Measurements from ENCODE around the gene DDAH1. TPM values are rescaled to one million over a fixed set of nuclear protein-coding genes. Genes with fewer than 3 reads are reported as not detected.
A peak's percentile ranks its signal among the peaks of the same experiment; 100 is the strongest.

The DDAH1 gene
- total and polyA plus RNA-seq, 2 of the 4 experiments (the other 2 are of a cell fraction) = 78.0 to 94.5 TPM

DNA sequence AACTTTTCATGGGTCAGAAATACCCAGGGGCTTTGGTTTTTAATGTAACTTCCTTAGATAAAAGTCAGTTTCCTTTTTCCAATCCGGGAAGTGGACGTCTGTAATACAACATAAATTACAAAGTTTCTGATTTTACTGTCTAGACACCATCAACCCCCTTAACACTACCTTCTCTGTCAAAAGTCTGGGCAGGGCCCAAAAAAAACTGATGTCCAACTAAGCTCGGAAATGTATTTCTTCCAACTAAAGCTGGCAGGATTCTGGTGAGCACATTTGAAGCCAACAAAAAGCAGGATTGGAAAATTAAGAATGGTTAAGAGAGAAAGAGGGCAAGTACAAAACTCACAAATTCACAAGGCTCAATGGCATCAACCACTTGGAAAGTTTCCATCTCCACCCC is 24.3 kb downstream of the DDAH1 start:
- Histone ChIP-seq H3K14ac (replicated peaks; ENCODE audit: low read depth, low read length) (peak overlapping the region; percentile 10; the same call in 1 of the 2 replicates), H3K18ac (ENCODE audit: low read depth, low read length) (no peak overlapping the region), H3K4me2 (ENCODE audit: low read depth, low read length) (peak overlapping the region; percentile 49; the same call in 1 of the 2 replicates), H3K4me1 (ENCODE audit: control insufficient read depth, insufficient read depth, low read length) (peaks cover 16% of the 10 kb centered on the region), H4K5ac (ENCODE audit: low read depth, low read length) (peak overlapping the region; percentile 46; the same call in 1 of the 2 replicates), H4K20me1 (ENCODE audit: insufficient read depth, low read length) (peaks cover 8% of the 10 kb centered on the region; the same call in 1 of the 2 replicates), H2BK15ac (ENCODE audit: low read depth, low read length) (no peak overlapping the region), H3K9ac (ENCODE audit: low read depth, low read length) (peak overlapping the region; percentile 30; the same call in 1 of the 2 replicates), H2BK120ac (ENCODE audit: low read depth, low read length) (no peak overlapping the region), H2AK5ac (ENCODE audit: low read depth, low read length) (no peak overlapping the region), H3K4ac (ENCODE audit: low read depth, low read length) (no peak overlapping the region; the same call in 1 of the 2 replicates), H3K56ac (ENCODE audit: extremely low read depth, insufficient read depth, low read length) (no peak overlapping the region), H3K4me3 (ENCODE audit: insufficient read depth, low read depth, low read length) (no peak overlapping the region), H2BK20ac (ENCODE audit: low read depth, low read length) (no peak overlapping the region), H3K27me3 (ENCODE audit: control insufficient read depth, insufficient read depth, low read length) (no peaks in the 10 kb centered on the region), H2BK5ac (ENCODE audit: low read depth, low read length, poor library complexity, severe bottlenecking) (peak overlapping the region; percentile 1), H2AK9ac (replicated peaks; ENCODE audit: low read depth, low read length, poor library complexity) (no peak overlapping the region), H3K23ac (ENCODE audit: low read depth, low read length) (0 out of 2 replicates have a peak overlapping the region, but pooled peaks have one; percentile 3), H3K9me3 (ENCODE audit: control insufficient read depth, insufficient read depth, low read length) (no peaks in the 10 kb centered on the region), H4K91ac (ENCODE audit: insufficient read depth, low read depth, low read length) (no peak overlapping the region), H4K8ac (ENCODE audit: low read depth in 2 of 2, low read length in 2 of 2) (no peak overlapping the region), H3K9me1 (ENCODE audit: insufficient read depth, low read length) (peaks cover 9% of the 10 kb centered on the region; the same call in 1 of the 2 replicates), H3K79me1 (ENCODE audit: low read depth in 1 of 2, low read length in 2 of 2) (peaks cover 39 to 64% of the 10 kb centered on the region in 2 experiments), H2AFZ (replicated peaks; ENCODE audit: low read length, poor library complexity) (no peak overlapping the region), H3K27ac (ENCODE audit: insufficient read depth, low read length) (no peak overlapping the region; the same call in 1 of the 2 replicates), H3K36me3 (ENCODE audit: control insufficient read depth, insufficient read depth, low read length) (peaks cover 2% of the 10 kb centered on the region; the same call in 1 of the 2 replicates)
- dilution Hi-C loops (cut with HindIII; ENCODE audit: low sequenced_read_pairs, unreplicated experiment) (no loop called here), intact Hi-C loops (cut with micrococcal nuclease) (no loop called here), in situ Hi-C loops (cut with MboI; ENCODE audit: low sequenced_read_pairs) (no loop called here)
- DNase-seq (no peak), ATAC-seq (ENCODE audit: low read depth) (no peak)
- ChIA-PET POLR2A (ENCODE audit: unreplicated experiment) (no interaction called here), CTCF (interaction anchor here (0.7 to 1.1 kb wide), 2 partner anchors 69 to 122 kb away, joined by 3 read pairs; no protein-coding TSS in a partner anchor)
- no CpG with 5 or more reads among the region's 3 CpGs for WGBS, 2 experiments (ENCODE audit: extremely low coverage in 2 of 2, insufficient read length in 1 of 2)
- TF ChIP-seq CHD1 (IDR thresholded peaks at IDR 0.05; ENCODE audit: low read depth, low read length) (no peak), MAZ (IDR thresholded peaks at IDR 0.05; ENCODE audit: borderline replicate concordance, low read depth, low read length) (no peak), SMC3 (IDR thresholded peaks at IDR 0.05; ENCODE audit: low read depth, low read length) (no peak), CEBPB (IDR thresholded peaks at IDR 0.05; ENCODE audit: low read depth, low read length) (no peak), MXI1 (IDR thresholded peaks at IDR 0.05; ENCODE audit: borderline replicate concordance, low read depth, low read length) (no peak), BHLHE40 (IDR thresholded peaks at IDR 0.05; ENCODE audit: low read depth, low read length) (no peak), RCOR1 (IDR thresholded peaks at IDR 0.05; ENCODE audit: insufficient replicate concordance, low read length) (no peak), RFX5 (IDR thresholded peaks at IDR 0.05; ENCODE audit: low read depth, low read length) (no peak), POLR2A (IDR thresholded peaks at IDR 0.05; ENCODE audit: low read depth, low read length) (no peak), FOS (IDR thresholded peaks at IDR 0.05; ENCODE audit: low read depth, low read length) (no peak)
- TF ChIP-seq, protein P1, sequence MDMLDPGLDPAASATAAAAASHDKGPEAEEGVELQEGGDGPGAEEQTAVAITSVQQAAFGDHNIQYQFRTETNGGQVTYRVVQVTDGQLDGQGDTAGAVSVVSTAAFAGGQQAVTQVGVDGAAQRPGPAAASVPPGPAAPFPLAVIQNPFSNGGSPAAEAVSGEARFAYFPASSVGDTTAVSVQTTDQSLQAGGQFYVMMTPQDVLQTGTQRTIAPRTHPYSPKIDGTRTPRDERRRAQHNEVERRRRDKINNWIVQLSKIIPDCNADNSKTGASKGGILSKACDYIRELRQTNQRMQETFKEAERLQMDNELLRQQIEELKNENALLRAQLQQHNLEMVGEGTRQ (IDR thresholded peaks at IDR 0.05; ENCODE audit: low read depth, low read length) = no peak
- TF ChIP-seq, protein P2, sequence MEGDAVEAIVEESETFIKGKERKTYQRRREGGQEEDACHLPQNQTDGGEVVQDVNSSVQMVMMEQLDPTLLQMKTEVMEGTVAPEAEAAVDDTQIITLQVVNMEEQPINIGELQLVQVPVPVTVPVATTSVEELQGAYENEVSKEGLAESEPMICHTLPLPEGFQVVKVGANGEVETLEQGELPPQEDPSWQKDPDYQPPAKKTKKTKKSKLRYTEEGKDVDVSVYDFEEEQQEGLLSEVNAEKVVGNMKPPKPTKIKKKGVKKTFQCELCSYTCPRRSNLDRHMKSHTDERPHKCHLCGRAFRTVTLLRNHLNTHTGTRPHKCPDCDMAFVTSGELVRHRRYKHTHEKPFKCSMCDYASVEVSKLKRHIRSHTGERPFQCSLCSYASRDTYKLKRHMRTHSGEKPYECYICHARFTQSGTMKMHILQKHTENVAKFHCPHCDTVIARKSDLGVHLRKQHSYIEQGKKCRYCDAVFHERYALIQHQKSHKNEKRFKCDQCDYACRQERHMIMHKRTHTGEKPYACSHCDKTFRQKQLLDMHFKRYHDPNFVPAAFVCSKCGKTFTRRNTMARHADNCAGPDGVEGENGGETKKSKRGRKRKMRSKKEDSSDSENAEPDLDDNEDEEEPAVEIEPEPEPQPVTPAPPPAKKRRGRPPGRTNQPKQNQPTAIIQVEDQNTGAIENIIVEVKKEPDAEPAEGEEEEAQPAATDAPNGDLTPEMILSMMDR (conservative IDR thresholded peaks at IDR 0.05; ENCODE audit: low read depth, low read length) = no peak
- TF ChIP-seq, protein P3, sequence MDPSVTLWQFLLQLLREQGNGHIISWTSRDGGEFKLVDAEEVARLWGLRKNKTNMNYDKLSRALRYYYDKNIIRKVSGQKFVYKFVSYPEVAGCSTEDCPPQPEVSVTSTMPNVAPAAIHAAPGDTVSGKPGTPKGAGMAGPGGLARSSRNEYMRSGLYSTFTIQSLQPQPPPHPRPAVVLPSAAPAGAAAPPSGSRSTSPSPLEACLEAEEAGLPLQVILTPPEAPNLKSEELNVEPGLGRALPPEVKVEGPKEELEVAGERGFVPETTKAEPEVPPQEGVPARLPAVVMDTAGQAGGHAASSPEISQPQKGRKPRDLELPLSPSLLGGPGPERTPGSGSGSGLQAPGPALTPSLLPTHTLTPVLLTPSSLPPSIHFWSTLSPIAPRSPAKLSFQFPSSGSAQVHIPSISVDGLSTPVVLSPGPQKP (IDR thresholded peaks at IDR 0.05; ENCODE audit: borderline replicate concordance, low read depth, low read length) = no peak
- BruUV-seq (replicated peaks) = no TSS peak
